Astrocyte (in vitro differentiated cells and primary cell): ENCODE data around the gene CBFB. TPM values are rescaled to one million over a fixed set of nuclear protein-coding genes. Genes with fewer than 3 reads are reported as not detected.
"Not testable (repeated sequence)": the region's sequence is repeated elsewhere in the genome, so short reads cannot be mapped to it uniquely, and the experiment has no call there.

ENCODE experiments used
- DNase-seq: peaks from one replicate; pipeline ENCODE4 v3.0.0-alpha.2; 2010; ENCODE audit warnings: low read depth
- FAIRE-seq: peaks from 2 replicates; lab custom pipeline; 2011; peaks lifted over from hg19 to GRCh38; lab: Jason Lieb, UNC
- H2AFZ ChIP-seq: 2 replicates; pipeline ENCODE4 v1.6.0; 2012; ENCODE audit warnings: low read depth, low read length, inconsistent platforms
- H3K27ac ChIP-seq: 2 replicates; pipeline ENCODE4 v1.5.1; 2011; ENCODE audit warnings: low read depth, low read length, inconsistent platforms
- H3K27me3 ChIP-seq: 2 replicates; pipeline ENCODE4 v1.6.0; 2011; ENCODE audit warnings: low read length, inconsistent platforms; ENCODE audit not compliant: insufficient read depth
- H3K36me3 ChIP-seq: 2 replicates; pipeline ENCODE4 v1.5.1; 2011; ENCODE audit warnings: low read length, inconsistent platforms; ENCODE audit not compliant: insufficient read depth
- H3K4me1 ChIP-seq: 2 replicates; pipeline ENCODE4 v1.5.1; 2011; ENCODE audit warnings: low read length, inconsistent platforms; ENCODE audit not compliant: insufficient read depth
- H3K4me2 ChIP-seq: 2 replicates; pipeline ENCODE4 v1.6.0; 2012; ENCODE audit warnings: low read length, inconsistent platforms
- H3K4me3 ChIP-seq: 2 replicates; pipeline ENCODE4 v1.5.1; 2011; ENCODE audit warnings: low read depth, mild to moderate bottlenecking, low read length, inconsistent platforms; ENCODE audit not compliant: insufficient read depth
- H3K79me2 ChIP-seq: 2 replicates; pipeline ENCODE4 v1.6.0; 2012; ENCODE audit warnings: mild to moderate bottlenecking, low read length, inconsistent platforms; ENCODE audit not compliant: insufficient read depth
- H3K9ac ChIP-seq: 2 replicates; pipeline ENCODE4 v1.6.0; 2012; ENCODE audit warnings: mild to moderate bottlenecking, low read length, inconsistent platforms
- H3K9me3 ChIP-seq: 2 replicates; pipeline ENCODE4 v1.5.1; 2012; ENCODE audit warnings: low read depth, mild to moderate bottlenecking, low read length, inconsistent platforms; ENCODE audit not compliant: insufficient read depth
- H4K20me1 ChIP-seq: 2 replicates; pipeline ENCODE4 v1.6.0; 2012; ENCODE audit warnings: low read length, inconsistent platforms; ENCODE audit not compliant: insufficient read depth
- H3K27ac Mint-ChIP-seq: one replicate; pipeline ENCODE4 v1.8.0; 2021; ENCODE audit warnings: mild to moderate bottlenecking, mixed read lengths; ENCODE audit not compliant: unreplicated experiment
- H3K27me3 Mint-ChIP-seq: one replicate; pipeline ENCODE4 v1.8.0; 2021; ENCODE audit warnings: low read depth, mixed read lengths; ENCODE audit not compliant: unreplicated experiment
- H3K36me3 Mint-ChIP-seq: one replicate; pipeline ENCODE4 v1.8.0; 2021; ENCODE audit warnings: low read depth, mixed read lengths; ENCODE audit not compliant: unreplicated experiment
- H3K4me1 Mint-ChIP-seq: one replicate; pipeline ENCODE4 v1.8.0; 2021; ENCODE audit warnings: low read depth, mixed read lengths; ENCODE audit not compliant: unreplicated experiment
- H3K4me3 Mint-ChIP-seq: one replicate; pipeline ENCODE4 v1.8.0; 2021; ENCODE audit warnings: mild to moderate bottlenecking, moderate library complexity, mixed read lengths; ENCODE audit not compliant: unreplicated experiment
- H3K9me3 Mint-ChIP-seq: one replicate; pipeline ENCODE4 v1.8.0; 2021; ENCODE audit warnings: mild to moderate bottlenecking, mixed read lengths; ENCODE audit not compliant: unreplicated experiment
- CTCF ChIP-seq: IDR thresholded peaks from 2 replicates; pipeline ENCODE4 v1.5.1; 2011; ENCODE audit warnings: low read depth, mild to moderate bottlenecking, inconsistent platforms, low read length, moderate library complexity; ENCODE audit not compliant: insufficient read depth
- EZH2 ChIP-seq: IDR thresholded peaks from 2 replicates; pipeline ENCODE4 v1.6.1; 2012; ENCODE audit warnings: mild to moderate bottlenecking, low read length, inconsistent platforms; ENCODE audit not compliant: insufficient read depth
- total RNA-seq: library from RNA; stranded (reverse); gene quantifications from 2 replicates; pipeline ENCODE4 v1.2.1, GENCODE V29; 2021

The CBFB gene
- total RNA-seq, 1 donor from 2014 or later = 104 TPM

DNA sequence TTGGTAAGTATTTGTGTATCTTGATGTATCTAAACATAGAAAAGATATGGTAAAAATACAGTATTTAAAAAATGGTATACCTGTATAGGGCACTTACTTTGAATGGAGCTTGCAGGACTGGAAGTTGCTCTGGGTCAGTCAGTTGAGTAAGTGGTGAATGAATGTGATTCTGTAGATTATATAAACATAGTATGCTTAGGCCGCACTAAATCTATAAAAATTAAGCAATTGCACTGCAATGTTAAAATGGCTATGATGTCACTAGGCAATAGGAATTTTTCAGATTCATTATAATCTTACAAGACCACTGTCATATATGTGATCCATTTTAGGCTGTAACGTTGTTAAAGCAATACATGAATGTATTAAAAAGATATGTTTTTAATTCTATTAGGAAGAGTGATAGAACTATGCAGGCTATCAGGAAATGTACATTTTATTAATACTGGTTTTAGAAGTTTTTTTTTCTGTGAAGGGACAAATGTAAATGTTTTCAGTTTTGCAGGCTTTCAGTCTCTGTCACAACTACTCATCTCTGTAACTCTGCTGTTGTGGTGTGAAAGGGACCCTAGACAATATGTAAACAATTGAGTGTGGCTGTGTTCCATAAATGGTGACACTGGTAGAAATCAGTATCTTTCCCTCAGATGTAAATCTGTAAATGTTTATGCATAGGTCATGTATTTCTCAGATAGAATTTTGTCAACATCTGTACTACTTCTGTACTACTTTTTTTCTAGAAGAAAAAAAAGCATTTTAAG is 10.5 kb downstream of the CBFB start:
- peaks cover 14% of the 10 kb centered on the region for H3K36me3 ChIP-seq
- no peaks in the 10 kb centered on the region for H3K27me3 Mint-ChIP-seq
- H3K4me2 ChIP-seq = no peak overlapping the region
- H3K27me3 ChIP-seq = no peaks in the 10 kb centered on the region
- H3K9ac ChIP-seq = no peak overlapping the region
- peaks cover 14% of the 10 kb centered on the region for H3K4me1 Mint-ChIP-seq
- no peak overlapping the region for H3K27ac ChIP-seq
- TF ChIP-seq CTCF = no peak
- no peak for TF ChIP-seq EZH2
- peaks cover 5% of the 10 kb centered on the region for H3K36me3 Mint-ChIP-seq
- no peak overlapping the region for H3K4me3 Mint-ChIP-seq
- no peaks in the 10 kb centered on the region for H3K9me3 Mint-ChIP-seq
- H3K27ac Mint-ChIP-seq = no peak overlapping the region
- no peak overlapping the region for H3K4me3 ChIP-seq
- H3K4me1 ChIP-seq = peaks cover 8% of the 10 kb centered on the region
- FAIRE-seq = no peak
- DNase-seq = no peak
- H2AFZ ChIP-seq = no peak overlapping the region
- peaks cover 67% of the 10 kb centered on the region for H4K20me1 ChIP-seq
- no peaks in the 10 kb centered on the region for H3K9me3 ChIP-seq
- H3K79me2 ChIP-seq = peaks cover 99% of the 10 kb centered on the region

DNA sequence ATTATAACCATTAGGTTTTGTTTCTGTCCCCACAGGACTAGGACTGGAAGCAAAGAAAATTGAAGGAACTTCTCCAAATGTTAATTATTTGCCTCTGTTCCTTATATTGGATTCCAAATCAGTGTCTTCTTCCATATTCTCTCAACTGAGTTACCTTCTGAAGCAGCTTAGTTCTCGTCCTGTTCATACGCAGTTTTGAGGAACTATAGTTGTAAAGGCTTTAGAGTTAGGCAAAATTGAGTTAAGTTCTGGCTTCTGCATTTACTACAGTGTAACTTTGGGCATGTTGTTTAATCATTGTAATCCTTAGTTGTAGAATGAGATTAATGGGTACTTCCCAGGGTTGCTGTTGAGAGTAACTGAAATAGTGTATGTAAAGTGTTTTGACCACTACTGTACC is 11.2 kb downstream of the CBFB start:
- H3K9ac ChIP-seq = no peak overlapping the region
- H3K36me3 ChIP-seq = peaks cover 14% of the 10 kb centered on the region
- FAIRE-seq (no peak), DNase-seq (no peak)
- H4K20me1 ChIP-seq = peaks cover 63% of the 10 kb centered on the region
- no peak overlapping the region for H3K4me3 ChIP-seq
- no peaks in the 10 kb centered on the region for H3K9me3 Mint-ChIP-seq
- no peak overlapping the region for H3K4me3 Mint-ChIP-seq
- H3K79me2 ChIP-seq = peaks cover 98% of the 10 kb centered on the region
- H3K36me3 Mint-ChIP-seq = peaks cover 3% of the 10 kb centered on the region
- no peak overlapping the region for H2AFZ ChIP-seq
- H3K27me3 Mint-ChIP-seq = no peaks in the 10 kb centered on the region
- no peaks in the 10 kb centered on the region for H3K9me3 ChIP-seq
- H3K27ac ChIP-seq = no peak overlapping the region
- no peaks in the 10 kb centered on the region for H3K27me3 ChIP-seq
- peaks cover 13% of the 10 kb centered on the region for H3K4me1 Mint-ChIP-seq
- TF ChIP-seq EZH2 (no peak), CTCF (no peak)
- H3K4me2 ChIP-seq = no peak overlapping the region
- H3K4me1 ChIP-seq = peaks cover 8% of the 10 kb centered on the region
- H3K27ac Mint-ChIP-seq = no peak overlapping the region

- H4K20me1 ChIP-seq = peaks cover 59% of the 10 kb centered on the region
- DNase-seq = peak; percentile 82
- no peak for FAIRE-seq
- no peaks in the 10 kb centered on the region for H3K27me3 ChIP-seq
- peaks cover 98% of the 10 kb centered on the region for H3K79me2 ChIP-seq
- H3K9me3 ChIP-seq = no peaks in the 10 kb centered on the region
- no peak overlapping the region for H3K4me3 ChIP-seq
- H3K36me3 ChIP-seq = peaks cover 14% of the 10 kb centered on the region
- TF ChIP-seq EZH2 (no peak), CTCF (no peak)
- H2AFZ ChIP-seq = no peak overlapping the region
- Mint-ChIP-seq H3K9me3 (no peaks in the 10 kb centered on the region), H3K36me3 (peaks cover 3% of the 10 kb centered on the region), H3K4me3 (peak overlapping the region; percentile 36), H3K27me3 (no peaks in the 10 kb centered on the region), H3K27ac (no peak overlapping the region), H3K4me1 (peaks cover 13% of the 10 kb centered on the region)
- H3K4me1 ChIP-seq = peaks cover 8% of the 10 kb centered on the region
- H3K9ac ChIP-seq = no peak overlapping the region
- H3K4me2 ChIP-seq = peak overlapping the region; percentile 1
- no peak overlapping the region for H3K27ac ChIP-seq
These were observed 12.0 kb downstream of the CBFB start for GRCh38 chr16:67040906-67041305.

GRCh38 chr16:67041520-67041919 is 12.6 kb downstream of the CBFB start:
- not testable (repeated sequence) for H3K9me3 Mint-ChIP-seq, H3K9me3 ChIP-seq, H3K9ac ChIP-seq, H2AFZ ChIP-seq, H3K27ac ChIP-seq, FAIRE-seq, H3K27me3 ChIP-seq, H3K36me3 Mint-ChIP-seq, H3K4me2 ChIP-seq, H3K4me3 Mint-ChIP-seq, H3K4me1 ChIP-seq, DNase-seq, H3K27ac Mint-ChIP-seq, H3K27me3 Mint-ChIP-seq, H3K4me3 ChIP-seq
- Histone ChIP-seq H3K36me3 (peaks cover 17% of the 10 kb centered on the region), H3K79me2 (peaks cover 98% of the 10 kb centered on the region), H4K20me1 (peaks cover 65% of the 10 kb centered on the region)
- H3K4me1 Mint-ChIP-seq = peaks cover 11% of the 10 kb centered on the region
